GM21723 (cell line): ENCODE measurements around the gene STAT5B.
"Not testable (repeated sequence)": the region's sequence is repeated elsewhere in the genome, so short reads cannot be mapped to it uniquely, and the experiment has no call there.

Experiments
- ATAC-seq: cut with Tn5 transposase; IDR thresholded peaks from one replicate; pipeline ENCODE4 v1.9.1; 2021; ENCODE audit warnings: mild to moderate bottlenecking, moderate library complexity; ENCODE audit not compliant: unreplicated experiment

The STAT5B gene

DNA sequence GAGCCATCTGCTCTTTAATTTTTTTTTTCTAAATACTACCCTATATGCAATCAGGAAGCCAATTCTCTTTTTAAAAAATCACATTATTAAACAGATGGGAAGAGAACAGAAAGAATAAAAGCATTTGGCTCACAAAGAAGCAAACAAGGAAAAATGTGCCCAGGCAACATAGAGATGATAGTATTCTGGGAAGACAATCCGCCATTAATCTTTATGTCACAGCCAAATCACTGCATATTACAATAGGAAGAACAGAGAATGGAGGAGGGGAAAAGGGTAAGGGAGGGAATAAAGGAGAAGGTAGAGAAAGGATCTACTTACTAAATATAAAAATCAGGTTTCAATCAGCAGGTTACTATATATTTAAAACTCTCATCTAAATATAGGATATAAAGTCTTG lies 34.3 kb downstream of the STAT5B start:
- no peak for ATAC-seq

- not testable (repeated sequence) for ATAC-seq
These were observed 35.3 kb downstream of the STAT5B start for GRCh38 chr17:42240863-42241262.

DNA sequence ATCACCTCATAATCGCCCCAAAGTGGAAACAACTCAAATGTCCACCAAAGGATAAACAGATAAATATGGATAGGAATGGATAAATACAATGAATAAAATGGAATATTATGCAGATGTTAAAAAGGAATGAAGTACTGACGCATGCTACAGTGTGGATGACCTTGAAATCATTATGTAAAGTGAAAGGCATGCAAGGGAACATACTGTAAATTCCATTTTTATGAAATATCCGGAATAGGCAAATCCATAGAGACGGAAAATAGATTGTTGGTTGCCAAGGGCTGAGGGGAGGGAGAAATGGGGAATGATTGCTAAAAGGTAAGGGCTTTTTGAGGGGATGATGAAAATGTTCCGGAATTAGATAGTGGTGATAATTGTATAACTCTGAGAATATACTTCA lies 36.0 kb downstream of the STAT5B start:
- ATAC-seq: no peak

DNA sequence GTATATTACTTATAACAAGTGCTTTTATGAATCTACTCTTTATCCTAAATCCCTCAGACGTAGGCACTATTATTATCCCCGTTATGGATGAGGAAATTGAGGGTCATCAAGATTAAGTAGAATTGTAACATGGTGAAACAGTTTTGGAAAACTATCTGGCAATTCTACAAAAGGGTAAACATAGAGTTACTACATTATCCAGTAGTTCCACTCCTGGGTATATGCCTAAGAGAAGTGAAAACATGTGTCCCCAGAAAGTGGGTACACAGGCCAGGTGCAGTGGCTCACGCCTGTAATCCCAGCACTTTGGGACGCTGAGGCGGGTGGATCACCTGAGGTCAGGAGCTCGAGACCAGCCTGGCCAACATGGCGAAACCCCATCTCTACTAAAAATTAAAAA lies 36.6 kb downstream of the STAT5B start:
- not testable (repeated sequence) for ATAC-seq

- no peak for ATAC-seq
These were observed 39.4 kb downstream of the STAT5B start for GRCh38 chr17:42236760-42237159.

- ATAC-seq: no peak
These were observed 42.2 kb downstream of the STAT5B start for GRCh38 chr17:42233994-42234393.

- no peak for ATAC-seq
These were observed 43.0 kb downstream of the STAT5B start for GRCh38 chr17:42233156-42233555.

GRCh38 chr17:42230225-42230624 lies 46.0 kb downstream of the STAT5B start:
- ATAC-seq: no peak

DNA sequence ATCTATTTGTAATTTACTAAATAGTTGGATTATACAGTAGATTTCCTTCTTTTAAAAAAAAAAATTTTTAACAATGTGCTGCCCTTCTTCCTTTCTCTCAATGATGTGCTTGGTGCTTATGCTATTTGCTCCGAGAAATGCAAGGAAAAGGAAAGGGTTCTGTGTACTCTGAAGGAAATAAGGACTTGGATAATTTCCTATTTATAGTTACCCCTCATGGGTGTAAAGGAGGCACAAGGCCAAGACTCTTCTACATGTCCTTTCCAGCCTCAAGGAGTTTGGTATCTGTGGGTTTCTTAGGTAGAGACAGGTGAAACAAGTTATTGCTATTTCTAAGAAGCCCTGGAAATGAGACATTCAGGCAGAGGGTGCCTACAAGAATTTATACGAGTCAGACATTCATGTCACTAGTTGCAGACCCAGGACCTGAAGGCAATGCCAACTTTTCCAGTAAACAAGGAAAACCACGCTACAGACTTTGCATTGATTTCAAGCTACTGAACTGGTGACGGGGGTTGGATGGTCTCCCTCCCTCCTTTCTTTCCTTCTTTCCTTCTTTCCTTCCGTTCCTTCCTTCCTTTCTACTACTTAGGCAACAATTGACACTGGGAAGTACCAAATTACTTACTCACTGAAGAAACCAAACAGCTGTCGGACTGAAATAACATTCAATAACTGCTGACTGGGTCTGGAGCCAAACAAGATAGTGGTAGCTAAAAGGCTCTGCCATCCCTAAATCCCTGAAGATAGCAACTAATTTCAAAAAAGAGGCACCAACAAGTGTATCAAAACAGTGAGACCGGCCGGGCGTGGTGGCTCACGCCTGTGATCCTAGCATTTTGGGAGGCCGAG lies 48.1 kb downstream of the STAT5B start:
- ATAC-seq: no peak

DNA sequence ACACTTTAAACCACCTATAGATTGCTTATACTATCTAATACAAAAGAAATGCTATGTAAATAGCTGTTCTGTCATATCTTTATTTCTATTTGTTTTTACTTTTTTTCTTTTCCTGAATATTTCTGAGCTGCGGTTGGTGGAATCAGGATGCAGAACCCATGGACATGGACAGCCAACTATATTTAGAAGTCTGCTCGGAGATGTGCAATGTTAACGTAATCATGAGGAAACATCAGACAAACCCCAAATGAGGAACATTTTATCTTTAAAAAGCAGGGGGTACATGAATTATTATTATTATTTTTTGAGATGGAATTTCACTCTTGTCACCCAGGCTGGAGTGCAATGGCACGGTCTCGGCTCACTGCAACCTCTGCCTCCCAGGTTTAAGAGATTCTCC lies 50.5 kb downstream of the STAT5B start:
- no peak for ATAC-seq

- ATAC-seq: no peak
These were observed 51.5 kb downstream of the STAT5B start for GRCh38 chr17:42224651-42225050.

DNA sequence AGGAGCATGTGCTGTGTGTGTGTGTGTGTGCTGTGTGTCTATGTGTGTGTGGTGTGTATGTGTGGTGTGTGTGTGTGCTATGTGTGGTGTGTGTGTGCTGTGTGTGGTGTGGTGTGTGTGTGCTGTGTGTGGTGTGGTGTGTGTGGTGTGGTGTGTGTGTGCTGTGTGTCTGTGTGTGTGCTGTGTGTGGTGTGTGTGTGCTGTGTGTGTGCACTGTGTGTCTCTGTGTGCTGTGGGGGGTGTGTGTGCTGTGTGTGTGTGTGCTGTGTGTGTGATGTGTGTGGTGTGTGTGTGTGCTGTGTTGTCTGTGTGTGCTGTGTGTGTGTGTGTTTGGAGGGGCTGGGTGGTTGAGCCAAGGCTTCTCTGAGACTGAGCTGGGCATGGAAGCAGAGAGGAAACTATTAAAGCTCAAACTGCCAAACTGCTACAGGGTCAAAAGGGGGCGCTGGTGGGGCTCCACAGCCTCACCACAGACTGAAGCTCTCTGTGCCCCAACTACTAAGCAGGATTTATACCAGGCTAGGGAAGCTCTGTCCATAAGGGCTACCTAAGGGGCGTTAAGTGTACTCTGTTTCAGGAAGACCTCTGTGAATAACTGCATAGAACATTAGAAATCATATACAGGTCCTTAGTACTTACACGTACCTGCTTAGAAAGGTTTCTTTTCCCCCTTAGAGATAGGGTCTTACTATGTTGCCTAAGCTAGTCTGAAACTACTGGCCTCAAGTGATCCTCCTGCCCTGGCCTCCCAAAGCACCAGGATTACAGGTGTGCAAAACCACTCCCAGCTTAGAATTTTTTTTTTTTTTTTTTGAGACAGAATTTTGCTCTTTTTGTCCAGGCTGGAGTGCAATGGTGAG lies 54.1 kb downstream of the STAT5B start:
- ATAC-seq: no peak

DNA sequence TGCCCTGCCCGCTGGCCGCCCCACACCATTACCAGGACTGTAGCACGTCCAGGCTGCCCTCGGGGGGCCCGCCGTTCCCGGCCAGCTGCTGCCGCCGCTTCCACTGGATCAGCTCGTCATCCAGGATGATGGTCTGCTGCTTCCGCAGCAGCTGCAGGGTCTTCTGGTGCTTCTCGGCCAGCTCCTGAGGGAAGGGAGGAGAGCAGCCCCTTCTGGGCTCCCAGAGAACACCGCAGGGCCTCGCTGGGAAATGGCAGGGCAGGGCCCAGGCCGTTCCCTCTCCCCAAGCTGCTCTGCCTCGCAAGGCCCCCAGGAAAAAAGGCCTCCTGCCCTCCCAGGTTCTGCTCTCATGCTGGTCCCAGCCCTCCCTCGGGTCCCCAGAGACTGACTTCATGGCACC lies 56.9 kb downstream of the STAT5B start:
- ATAC-seq: not testable (repeated sequence)

- ATAC-seq: no peak
These were observed 62.0 kb downstream of the STAT5B start for GRCh38 chr17:42214156-42214555.

DNA sequence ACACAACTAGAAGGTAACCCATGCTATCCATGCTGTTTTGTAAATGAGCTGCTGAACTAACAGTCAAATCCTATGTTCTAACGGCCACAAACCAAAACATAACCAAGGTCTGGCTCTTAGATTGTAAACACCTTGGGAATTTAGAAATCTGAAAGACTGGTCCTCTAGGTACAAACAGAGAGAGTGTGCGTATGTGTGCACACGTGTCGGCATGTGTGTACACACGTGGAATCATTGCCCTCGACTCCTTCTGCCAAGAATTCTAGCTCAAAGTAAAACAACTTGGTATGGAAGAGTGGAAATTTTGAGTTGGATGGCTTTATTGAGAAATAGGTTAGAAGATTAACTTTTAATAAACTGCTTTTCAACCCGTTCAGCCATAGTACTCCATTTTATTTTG lies 63.8 kb downstream of the STAT5B start:
- ATAC-seq: no peak

- ATAC-seq: not testable (repeated sequence)
These were observed 64.3 kb downstream of the STAT5B start for GRCh38 chr17:42211921-42212341.

DNA sequence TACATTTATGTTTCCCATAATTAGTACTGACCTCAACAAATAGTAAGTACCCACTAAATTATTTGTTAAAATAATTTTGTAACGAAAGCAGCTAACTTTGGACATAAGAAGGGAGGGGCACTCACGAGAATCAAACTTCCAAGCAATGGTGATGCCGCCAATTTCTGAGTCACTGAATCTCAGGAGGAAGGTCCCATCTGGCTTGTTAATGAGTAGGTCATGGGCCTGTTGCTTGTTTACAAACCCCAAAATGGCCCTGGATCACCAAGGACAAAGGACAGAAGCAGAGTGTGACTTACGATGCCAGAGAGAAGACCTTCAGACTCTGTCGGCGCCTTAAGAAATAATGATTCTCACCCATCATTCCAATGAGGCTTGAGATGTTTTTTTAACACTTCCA lies 66.1 kb downstream of the STAT5B start:
- no peak for ATAC-seq

- not testable (repeated sequence) for ATAC-seq
These were observed 70.0 kb downstream of the STAT5B start for GRCh38 chr17:42206153-42206612.

- ATAC-seq: no peak
These were observed 72.8 kb downstream of the STAT5B start for GRCh38 chr17:42203354-42203753.

- ATAC-seq: no peak
These were observed 73.5 kb downstream of the STAT5B start for GRCh38 chr17:42202696-42203095.

DNA sequence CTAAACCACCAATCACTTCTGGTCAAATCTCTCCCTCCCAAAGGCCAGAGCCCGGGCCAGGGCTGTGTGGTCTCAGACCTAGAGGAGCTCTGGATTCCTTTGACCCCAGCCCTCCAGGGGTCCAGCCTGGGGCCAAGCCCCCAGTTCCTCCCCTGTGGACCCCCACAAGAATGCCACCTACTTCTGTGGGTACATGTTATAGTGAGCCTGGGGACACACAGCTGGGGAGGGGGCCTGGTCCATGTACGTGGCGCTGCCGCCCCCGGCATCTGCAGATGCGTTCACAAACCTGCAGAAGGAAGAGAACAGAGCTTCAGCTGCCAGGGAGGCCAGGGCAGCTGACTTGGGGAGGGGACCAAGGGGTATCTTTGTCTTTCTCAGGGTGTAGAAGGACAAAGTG lies 74.0 kb downstream of the STAT5B start:
- ATAC-seq: no peak

DNA sequence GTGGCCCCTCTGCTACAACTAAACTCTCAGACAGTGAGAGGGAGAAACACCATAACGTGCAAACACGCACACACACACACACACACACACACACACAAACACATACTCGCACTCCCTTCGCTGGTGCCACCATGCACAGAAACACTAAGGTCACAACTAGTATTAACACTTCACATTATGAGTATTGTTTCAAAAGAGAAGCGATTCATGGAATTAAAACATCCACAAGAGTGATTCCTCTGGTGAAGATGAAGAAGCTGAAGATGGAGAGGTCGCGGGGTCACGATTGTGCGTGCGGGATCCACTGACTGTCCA lies 74.8 kb downstream of the STAT5B start:
- no peak for ATAC-seq
